NCI-H2107 treated with DMSO at 0.1 percent for 48 hours (cell line): Measurements from ENCODE around the gene CT45A1.
"Not testable (repeated sequence)": the region's sequence is repeated elsewhere in the genome, so short reads cannot be mapped to it uniquely, and the experiment has no call there.

Experiments
- DNase-seq: peaks from one replicate; lab custom pipeline; 2025; ENCODE audit not compliant: unreplicated experiment; lab: John Stamatoyannopoulos, UW

The CT45A1 gene, protein sequence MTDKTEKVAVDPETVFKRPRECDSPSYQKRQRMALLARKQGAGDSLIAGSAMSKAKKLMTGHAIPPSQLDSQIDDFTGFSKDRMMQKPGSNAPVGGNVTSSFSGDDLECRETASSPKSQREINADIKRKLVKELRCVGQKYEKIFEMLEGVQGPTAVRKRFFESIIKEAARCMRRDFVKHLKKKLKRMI

DNA sequence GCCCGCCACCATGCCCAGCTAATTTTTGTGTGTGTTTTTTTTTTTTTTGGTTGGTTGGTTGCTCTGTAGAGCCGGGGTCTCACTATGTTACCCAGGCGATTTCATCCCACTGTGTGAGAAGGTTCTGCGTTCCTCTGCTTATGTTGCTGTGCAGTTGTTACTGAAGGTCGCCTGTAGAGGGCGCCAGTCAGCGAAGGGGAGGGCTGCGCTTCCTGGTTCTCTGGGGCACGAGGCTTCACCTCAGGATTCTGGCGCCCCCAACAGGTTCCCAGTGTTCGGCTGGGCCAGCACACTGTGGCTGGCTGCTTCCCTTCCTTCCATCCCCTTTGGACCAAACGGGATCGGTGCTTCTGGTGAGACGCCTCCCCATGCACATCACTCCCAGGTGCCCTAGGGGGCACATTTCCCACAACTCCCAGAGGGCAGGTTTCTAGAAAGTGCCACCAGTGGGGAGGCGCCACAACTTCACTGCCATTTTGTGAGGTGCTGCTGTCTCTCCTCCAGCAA, at the start of gene CT45A1:
TSS of gene CT45A1 (plus strand) at position 457 of the 507 bp plus-strand sequence. CDS start 5,302 bp downstream, outside the sequence.
- not testable (repeated sequence) for DNase-seq

DNA sequence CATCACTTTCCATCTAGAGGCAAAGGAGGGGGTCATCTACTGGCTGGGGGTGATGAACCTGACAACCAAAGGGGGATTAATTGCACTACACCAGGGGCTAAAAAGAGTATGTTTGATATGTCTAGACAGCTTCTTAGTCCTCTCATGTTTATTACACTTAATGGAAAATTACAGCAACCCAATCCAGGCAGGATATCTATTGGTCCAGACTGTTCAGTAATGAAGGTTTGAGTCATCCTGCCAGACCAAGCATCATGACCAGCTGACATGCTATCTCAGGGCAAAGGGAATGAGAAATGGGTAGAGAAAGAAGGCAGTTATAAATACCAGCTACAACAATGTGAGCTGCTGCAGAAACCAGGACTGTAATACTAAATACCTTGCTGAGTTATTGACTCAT, 40.5 kb upstream of the CT45A1 start:
- DNase-seq = not testable (repeated sequence)

DNA sequence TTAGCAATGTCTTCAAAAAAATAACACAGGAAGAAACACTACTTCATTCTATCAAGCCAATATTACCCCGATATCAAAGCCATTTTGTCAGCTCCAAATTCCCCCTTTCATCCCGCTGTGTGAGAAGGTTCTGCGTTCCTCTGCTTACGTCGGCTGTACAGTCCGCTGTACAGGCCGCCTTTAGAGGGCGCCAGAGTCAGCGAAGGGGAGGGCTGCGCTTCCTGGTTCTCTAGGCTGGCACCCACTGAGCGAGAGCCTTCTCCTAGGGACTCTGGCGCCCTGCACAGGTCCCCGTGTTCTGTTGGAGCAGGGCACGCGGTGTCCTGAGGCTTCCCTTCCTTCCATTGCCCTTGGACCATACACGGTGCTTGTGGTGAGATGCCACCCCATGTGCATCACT, 25.3 kb upstream of the CT45A1 start:
- DNase-seq = no peak

DNA sequence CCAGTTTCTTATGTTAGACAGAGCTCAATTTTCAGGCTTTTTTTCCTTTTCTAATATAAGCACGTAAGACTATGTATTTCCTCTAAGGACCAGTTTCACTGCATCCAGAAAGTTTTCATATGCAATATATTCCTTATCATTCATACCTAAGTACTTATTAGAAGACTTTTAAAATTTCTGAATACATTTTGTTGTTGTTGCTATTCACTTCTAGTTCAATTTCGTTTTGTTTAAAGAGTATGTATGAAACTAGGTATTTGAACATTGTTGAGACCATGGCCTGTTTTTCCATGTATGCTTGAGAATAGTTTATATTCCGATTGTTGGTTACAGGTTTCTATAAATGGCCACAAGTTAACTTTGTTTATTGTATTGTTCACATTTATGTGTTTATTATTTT, 18.0 kb upstream of the CT45A1 start:
- DNase-seq = no peak

DNA sequence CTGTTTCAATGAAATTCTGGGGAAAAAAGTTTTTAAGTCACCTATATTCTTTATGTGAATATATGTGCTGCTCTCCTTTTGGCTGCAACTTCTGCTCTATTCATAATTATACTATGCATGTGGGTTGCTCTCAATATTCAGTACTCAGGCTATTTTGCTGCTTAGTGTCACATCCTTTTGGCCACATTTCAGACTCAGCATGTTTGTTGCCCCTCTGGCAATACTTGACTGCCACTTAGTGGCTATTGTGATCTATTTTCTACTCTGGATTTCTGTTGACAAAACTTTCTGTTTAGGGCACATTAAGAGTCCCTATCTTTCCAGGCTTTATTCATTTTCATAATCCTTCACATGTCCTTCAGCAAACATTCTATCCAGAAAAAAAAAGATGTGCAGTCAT, 15.8 kb upstream of the CT45A1 start:
- DNase-seq = no peak

DNA sequence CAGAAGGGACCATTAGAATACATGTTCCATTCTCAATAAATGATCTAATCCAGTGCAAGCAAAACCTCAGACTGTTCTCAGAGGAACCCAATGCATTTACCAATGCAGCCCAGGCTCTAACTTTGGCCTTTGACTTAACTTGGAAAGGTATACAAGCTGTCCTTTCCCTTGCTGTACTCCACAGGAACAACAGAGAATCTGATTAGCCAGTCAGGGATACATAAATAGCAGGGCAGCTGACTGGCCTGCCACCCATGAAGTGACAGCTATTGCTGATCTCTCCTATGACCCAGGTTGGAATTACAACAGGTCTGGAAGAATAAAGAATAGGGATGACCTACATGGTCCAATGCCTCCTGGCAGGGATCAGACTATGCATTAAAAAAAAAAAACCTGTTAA, 14.5 kb upstream of the CT45A1 start:
- DNase-seq = no peak

DNA sequence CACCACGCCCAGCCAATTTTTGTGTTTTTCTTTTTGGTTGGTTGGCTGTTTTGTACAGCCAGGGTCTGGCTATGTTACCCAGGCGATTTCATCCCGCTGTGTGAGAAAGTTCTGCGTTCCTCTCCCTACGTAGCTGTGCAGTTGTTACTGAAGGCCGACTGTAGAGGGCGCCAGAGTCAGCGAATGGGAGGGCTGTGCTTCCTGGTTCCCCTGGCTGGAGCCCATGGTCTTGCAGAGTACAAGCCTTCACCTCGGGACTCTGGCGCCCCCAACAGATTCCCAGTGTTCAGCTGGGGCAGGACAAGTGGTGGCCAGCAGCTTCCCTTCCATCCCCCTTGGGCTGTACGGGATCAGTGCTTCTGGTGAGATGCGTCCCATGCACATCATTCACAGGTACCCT, 5.6 kb upstream of the CT45A1 start:
- no peak for DNase-seq

DNA sequence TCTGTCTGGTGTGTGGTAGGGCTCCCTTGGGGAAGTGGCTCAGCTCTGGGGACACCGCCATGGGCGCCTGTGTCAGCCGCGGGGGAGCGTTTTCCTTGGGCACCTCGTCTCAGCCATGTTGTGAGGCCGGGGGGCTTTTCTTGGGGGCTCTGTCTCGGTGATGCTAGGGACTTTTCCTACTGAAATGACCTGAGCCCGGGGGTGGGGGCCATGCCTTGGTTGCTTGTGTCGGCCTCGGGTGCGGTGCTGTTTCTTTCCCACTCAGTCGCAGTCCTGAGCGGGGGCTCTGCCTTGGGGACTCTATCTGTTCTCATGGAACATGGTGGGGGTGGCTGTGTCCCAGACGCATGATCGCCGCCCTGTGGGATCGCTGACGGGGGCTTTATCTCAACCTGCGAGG, 356 bp downstream of the CT45A1 start:
- no peak for DNase-seq

DNA sequence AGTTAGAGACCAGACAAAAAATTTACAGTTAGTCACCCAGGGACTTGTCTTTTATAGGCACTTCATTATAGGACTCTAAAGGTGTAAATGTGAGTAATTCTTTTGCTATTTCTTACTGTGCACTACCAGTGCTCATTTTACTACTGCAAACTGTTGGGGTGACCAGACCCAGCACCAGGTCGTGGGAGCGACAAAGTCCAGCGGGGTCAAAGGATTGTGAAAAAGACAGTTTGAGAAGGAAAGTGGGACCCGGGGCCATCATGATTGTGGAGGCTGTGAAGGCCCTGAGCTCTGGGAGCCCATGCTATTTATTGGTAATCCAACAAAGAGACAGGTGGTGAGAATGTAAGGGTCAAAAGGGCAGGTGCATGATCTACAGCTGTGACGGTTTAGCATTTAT, 21.2 kb downstream of the CT45A1 start:
- not testable (repeated sequence) for DNase-seq

DNA sequence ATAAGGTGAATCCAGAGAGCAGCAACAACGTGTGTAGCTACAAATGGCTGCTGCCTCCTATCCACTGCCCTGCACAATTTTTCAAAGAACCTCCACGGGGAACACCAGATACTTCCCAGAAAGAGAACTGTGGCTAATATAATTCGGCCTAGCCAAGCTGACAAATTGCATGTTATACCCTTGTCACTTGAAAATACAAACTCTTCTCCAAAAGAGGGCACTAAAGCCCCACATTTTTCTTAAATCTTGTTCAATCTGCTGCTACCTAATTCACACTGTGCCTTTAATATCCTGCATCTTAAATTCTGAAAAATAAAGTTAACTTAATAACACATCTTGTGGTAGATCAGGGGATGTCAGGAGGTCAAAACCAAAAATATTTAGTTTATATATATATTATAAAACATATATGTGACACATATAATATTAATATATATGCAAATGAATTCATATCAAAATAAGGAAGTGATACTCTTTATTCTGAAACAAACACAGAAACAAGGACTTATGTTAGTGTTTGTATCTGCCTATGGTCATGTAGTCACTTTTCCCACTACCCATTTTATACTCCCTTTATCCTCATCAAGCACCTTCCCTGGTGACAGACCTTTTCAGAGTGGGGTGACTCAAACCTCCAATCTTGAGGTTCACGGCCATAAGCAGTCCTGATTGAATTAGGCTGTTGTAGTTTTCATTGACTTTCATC, 24.1 kb downstream of the CT45A1 start:
- no peak for DNase-seq

DNA sequence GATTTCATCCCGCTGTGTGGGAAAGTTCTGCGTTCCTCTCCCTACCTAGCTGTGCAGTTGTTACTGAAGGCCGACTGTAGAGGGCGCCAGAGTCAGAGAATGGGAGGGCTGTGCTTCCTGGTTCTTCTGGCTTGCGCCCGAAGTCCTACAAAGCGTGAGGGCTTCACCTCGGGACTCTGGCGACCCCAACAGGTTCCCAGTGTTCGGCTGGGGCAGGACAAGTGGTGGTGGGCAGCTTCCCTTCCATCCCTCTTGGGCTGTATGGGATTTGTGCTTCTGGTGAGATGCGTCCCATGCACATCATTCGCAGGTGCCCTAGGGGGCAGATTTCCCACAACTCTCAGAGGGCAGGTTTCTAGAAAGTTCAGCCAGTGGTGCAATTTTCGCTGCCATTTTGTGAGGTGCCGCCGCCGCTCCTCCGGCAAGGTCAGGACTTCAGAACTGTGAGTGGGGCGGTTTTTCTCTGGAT, 27.3 kb downstream of the CT45A1 start:
- DNase-seq = no peak

DNA sequence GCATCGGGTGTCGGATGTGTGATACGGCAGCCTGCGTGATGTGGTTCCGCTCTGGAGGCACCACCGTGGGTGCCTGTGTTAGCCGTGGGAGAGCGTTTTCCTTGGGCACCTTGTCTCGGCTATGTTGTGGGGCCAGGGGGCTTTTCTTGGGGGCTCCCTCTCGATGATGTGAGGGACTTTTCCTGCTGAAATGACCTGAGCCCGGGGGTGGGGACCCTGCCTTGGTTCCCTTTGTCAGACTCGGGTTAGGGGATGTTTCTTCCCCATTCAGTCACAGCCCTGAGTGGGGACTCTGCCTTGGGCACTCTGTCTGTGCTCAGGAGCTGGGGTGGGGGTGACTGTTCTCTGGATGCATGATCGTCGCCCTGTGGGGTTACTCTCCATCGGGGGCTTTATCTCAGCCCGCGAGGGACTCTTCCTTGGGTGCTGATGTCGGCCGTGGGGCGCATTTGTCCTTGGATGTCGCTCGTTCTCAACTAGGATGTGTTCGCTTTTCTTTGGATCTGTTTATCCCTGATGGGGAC, 27.8 kb downstream of the CT45A1 start:
- no peak for DNase-seq

DNA sequence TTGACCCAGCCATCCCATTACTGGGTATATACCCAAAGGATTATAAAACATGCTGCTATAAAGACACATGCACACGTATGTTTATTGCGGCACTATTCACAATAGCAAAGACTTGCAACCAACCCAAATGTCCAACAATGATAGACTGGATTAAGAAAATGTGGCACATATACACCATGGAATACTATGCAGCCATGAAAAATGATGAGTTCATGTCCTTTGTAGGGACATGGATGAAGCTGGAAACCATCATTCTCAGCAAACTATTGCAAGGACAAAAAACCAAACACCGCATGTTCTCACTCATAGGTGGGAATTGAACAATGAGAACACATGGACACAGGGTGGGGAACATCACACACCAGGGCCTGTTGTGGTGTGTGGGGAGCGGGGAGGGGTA, 31.3 kb downstream of the CT45A1 start:
- DNase-seq = not testable (repeated sequence)

DNA sequence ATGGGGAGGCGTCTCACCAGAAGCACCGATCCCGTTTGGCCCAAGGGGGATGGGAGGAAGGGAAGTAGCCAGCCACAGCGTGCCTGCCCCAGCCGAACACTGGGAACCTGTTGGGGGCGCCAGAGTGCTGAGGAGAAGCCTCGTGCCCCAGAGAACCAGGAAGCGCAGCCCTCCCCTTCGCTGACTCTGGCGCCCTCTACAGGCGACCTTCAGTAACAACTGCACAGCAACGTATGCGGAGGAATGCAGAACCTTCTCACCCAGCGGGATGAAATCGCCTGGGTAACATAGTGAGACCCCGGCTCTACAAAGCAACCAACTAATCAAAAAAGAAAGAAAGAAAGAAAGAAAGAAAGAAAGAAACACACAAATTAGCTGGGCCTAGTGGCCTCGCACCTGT, 54.7 kb downstream of the CT45A1 start, which contains the start of gene CT45A3:
TSS of gene CT45A3 (minus strand) at position 101 of the 400 bp plus-strand sequence. CDS start 3,747 bp downstream, outside the sequence.
- not testable (repeated sequence) for DNase-seq
